Loucy (cell line): Measurements from ENCODE around the gene NLGN1.

Experiments
- CTCF ChIP-seq: fragments of 200-600 bp; sonication (generic); conservative IDR thresholded peaks from 2 replicates; pipeline ENCODE4 v1.5.1; 2014; ENCODE audit warnings: mild to moderate bottlenecking, antibody characterized with exemption, low read length
- EZH2phosphoT487 ChIP-seq: fragments of 200-600 bp; IDR thresholded peaks from 2 replicates; pipeline ENCODE4 v1.6.1; 2018; ENCODE audit warnings: antibody characterized with exemption, mild to moderate bottlenecking, moderate library complexity, borderline replicate concordance

DNA sequence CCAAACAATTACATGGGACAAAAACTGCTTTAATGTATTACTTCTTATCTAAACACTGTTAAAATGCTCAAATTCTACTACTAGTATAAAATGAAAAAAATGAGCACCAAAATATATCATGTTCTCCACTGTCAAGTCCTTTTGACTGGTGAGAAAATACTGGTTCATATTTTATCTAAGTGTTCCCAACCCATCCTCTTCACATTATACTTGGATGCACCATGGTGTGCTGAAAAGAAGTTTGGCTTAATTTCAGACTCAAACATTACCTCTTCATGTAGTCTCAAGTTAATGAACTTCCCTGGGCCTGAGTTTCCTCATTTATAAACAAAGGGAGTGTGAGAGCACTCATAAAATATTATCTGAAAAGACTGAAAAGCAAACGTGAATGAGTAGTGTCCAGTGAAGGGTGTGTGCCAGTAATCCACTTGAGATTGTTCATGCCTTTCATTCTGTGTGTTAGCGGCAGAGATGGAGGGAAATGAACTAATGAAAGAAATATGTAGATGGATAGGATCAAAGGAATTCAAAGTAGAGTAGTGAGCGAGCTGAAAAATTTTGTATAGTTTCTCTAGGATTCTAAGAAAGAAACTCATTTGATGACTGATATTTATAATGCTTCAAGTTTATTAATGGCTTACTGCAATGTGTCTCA, 263.2 kb downstream of the NLGN1 start:
- TF ChIP-seq CTCF (no peak), EZH2phosphoT487 (no peak)
